B cell (primary cell): ENCODE data around the gene BFSP1. TPM values are rescaled to one million over a fixed set of nuclear protein-coding genes. Genes with fewer than 3 reads are reported as not detected.

Experiments
- ATAC-seq: fragments of 200-7000 bp; cut with Tn5 transposase; one replicate; pipeline ENCODE4 v1.10.0; 2021; ENCODE audit warnings: low read depth, mild to moderate bottlenecking, moderate number of reproducible peaks, moderate library complexity
- CTCF ChIA-PET: fragments of 350-600 bp; sonication (Branson Sonifier 250); formaldehyde crosslinking; loops from one replicate; lab custom pipeline; 2021; ENCODE audit warnings: antibody characterized with exemption, inconsistent platforms; lab: Charles Lee
- POLR2A ChIA-PET: fragments of 350-600 bp; sonication (Branson Sonifier 250); formaldehyde crosslinking; loops from one replicate; lab custom pipeline; 2021; ENCODE audit warnings: antibody characterized with exemption; lab: Charles Lee
- DNase-seq: peaks from one replicate; pipeline ENCODE4 v3.0.0; 2013
- H2AFZ ChIP-seq: 2 replicates; pipeline ENCODE4 v1.6.1; 2012; ENCODE audit warnings: mild to moderate bottlenecking, low read depth, low read length; ENCODE audit not compliant: insufficient read depth, poor library complexity, severe bottlenecking
- H3K27ac ChIP-seq, 2 donors: 1 replicate in 1 of 2; 2 replicates in 1 of 2; pipeline ENCODE4 v1.5.1; 2012 to 2013; ENCODE audit warnings: low read length in 2 of 2, mild to moderate bottlenecking in 2 of 2, moderate library complexity in 1 of 2
- H3K27me3 ChIP-seq, 4 experiments: fragments of 200-600 bp in 1 of 4; sonication (generic) in 1 of 4; replicated peaks in 1 of 4; 1 replicate in 2 of 4; 2 replicates in 2 of 4; pipeline versions ENCODE4 v1.6.1 to v1.7.0; 2013 to 2016; ENCODE audit warnings: low read length in 3 of 4, mild to moderate bottlenecking in 2 of 4, mixed read lengths in 1 of 4, moderate library complexity in 1 of 4; ENCODE audit not compliant: insufficient read depth in 4 of 4, control insufficient read depth in 3 of 4; ENCODE audit errors: control extremely low read depth in 1 of 4
- H3K36me3 ChIP-seq, 2 experiments: replicated peaks in 1 of 2; 1 replicate in 1 of 2; 2 replicates in 1 of 2; pipeline versions ENCODE4 v1.6.1 to v1.7.1; 2013; ENCODE audit warnings: low read length in 1 of 2; ENCODE audit not compliant: insufficient read depth in 2 of 2, control insufficient read depth in 1 of 2; ENCODE audit errors: control extremely low read depth in 1 of 2, extremely low read depth in 1 of 2
- H3K4me1 ChIP-seq, 2 donors: fragments of 200-600 bp in 1 of 2; sonication (generic) in 1 of 2; 1 replicate in 1 of 2; 2 replicates in 1 of 2; pipeline versions ENCODE4 v1.5.1 to v1.6.1; 2013 to 2017; ENCODE audit warnings: low read length in 2 of 2; ENCODE audit not compliant: control insufficient read depth in 2 of 2, insufficient read depth in 2 of 2
- H3K4me2 ChIP-seq: replicated peaks from 2 replicates; pipeline ENCODE3; 2012; ENCODE audit warnings: mild to moderate bottlenecking, low read depth, low read length; ENCODE audit not compliant: poor library complexity, severe bottlenecking
- H3K4me3 ChIP-seq, 5 experiments: fragments of 200-600 bp in 1 of 5; sonication (generic) in 1 of 5; 1 replicate in 3 of 5; 2 replicates in 2 of 5; pipeline versions ENCODE4 v1.5.1 to v1.7.0; 2011 to 2016; ENCODE audit warnings: low read length in 4 of 5, mild to moderate bottlenecking in 4 of 5, low read depth in 2 of 5, control low read depth in 1 of 5, moderate library complexity in 1 of 5; ENCODE audit not compliant: insufficient read depth in 1 of 5; ENCODE audit errors: control extremely low read depth in 1 of 5, extremely low read depth in 1 of 5
- H3K79me2 ChIP-seq: fragments of 200-600 bp; sonication (generic); one replicate; pipeline ENCODE4 v1.6.0; 2016; ENCODE audit warnings: low read length; ENCODE audit not compliant: control insufficient read depth, insufficient read depth
- H3K9ac ChIP-seq: fragments of 200-600 bp; sonication (generic); 2 replicates; pipeline ENCODE4 v1.6.1; 2017; ENCODE audit warnings: mild to moderate bottlenecking, low read length, moderate library complexity
- H3K9me3 ChIP-seq, 3 donors: one replicate each; pipeline versions ENCODE4 v1.6.1 to v1.7.1; 2013; ENCODE audit warnings: low read length in 2 of 3; ENCODE audit not compliant: control insufficient read depth in 2 of 3, insufficient read depth in 1 of 3; ENCODE audit errors: control extremely low read depth in 1 of 3
- H4K20me1 ChIP-seq: 2 replicates; pipeline ENCODE4 v1.6.0; 2012; ENCODE audit warnings: mild to moderate bottlenecking, low read length; ENCODE audit not compliant: insufficient read depth, control insufficient read depth, poor library complexity, severe bottlenecking
- H3K27ac Mint-ChIP-seq: one replicate; pipeline ENCODE4 v1.8.0; 2021; ENCODE audit warnings: mixed read lengths
- H3K27me3 Mint-ChIP-seq: one replicate; pipeline ENCODE4 v1.8.0; 2021; ENCODE audit warnings: mixed read lengths
- H3K4me1 Mint-ChIP-seq: one replicate; pipeline ENCODE4 v1.8.0; 2021; ENCODE audit warnings: mixed read lengths
- H3K4me3 Mint-ChIP-seq: one replicate; pipeline ENCODE4 v1.8.0; 2021; ENCODE audit warnings: mixed read lengths
- H3K9me3 Mint-ChIP-seq: one replicate; pipeline ENCODE4 v1.8.0; 2022; ENCODE audit warnings: mixed read lengths; ENCODE audit not compliant: insufficient read depth
- CTCF ChIP-seq: fragments of 200-600 bp; IDR thresholded peaks from one replicate; pipeline ENCODE4 v1.8.0; 2022; ENCODE audit warnings: antibody characterized with exemption, mild to moderate bottlenecking
- EZH2 ChIP-seq: IDR thresholded peaks from 2 replicates; pipeline ENCODE4 v1.6.1; 2012; ENCODE audit warnings: borderline replicate concordance, low read depth, mild to moderate bottlenecking, moderate library complexity, low read length; ENCODE audit not compliant: insufficient read depth, poor library complexity, severe bottlenecking
- WGBS: methylation state at CpG from one replicate; pipeline ENCODE4 v1.1.5; 2013; ENCODE audit warnings: missing lambda C conversion rate; ENCODE audit not compliant: insufficient coverage; 5-methylcytosine and 5-hydroxymethylcytosine counted together
- intact Hi-C: fragments of 100-400 bp; cut with micrococcal nuclease; formaldehyde crosslinking; loops from one replicate; pipeline ENCODE4 v1.10.0; 2022
- polyA plus RNA-seq: library from polyadenylated mRNA; depleted of rRNA; stranded (reverse); fragments of >200 nt; gene quantifications from 2 replicates; pipeline ENCODE4 v1.2.3, GENCODE V29; 2012
- total RNA-seq, 2 donors: library from RNA; stranded (reverse); fragments of 120-200 nt in 1 of 2; gene quantifications; 1 replicate in 1 of 2; 2 replicates in 1 of 2; pipeline versions ENCODE4 v1.2.3 to v1.2.4, GENCODE V29; 2013 to 2022

BFSP1 gene
- total and polyA plus RNA-seq, 2 donors (not counting 1 experiment from before 2014, with no cell fraction given): not detected

DNA sequence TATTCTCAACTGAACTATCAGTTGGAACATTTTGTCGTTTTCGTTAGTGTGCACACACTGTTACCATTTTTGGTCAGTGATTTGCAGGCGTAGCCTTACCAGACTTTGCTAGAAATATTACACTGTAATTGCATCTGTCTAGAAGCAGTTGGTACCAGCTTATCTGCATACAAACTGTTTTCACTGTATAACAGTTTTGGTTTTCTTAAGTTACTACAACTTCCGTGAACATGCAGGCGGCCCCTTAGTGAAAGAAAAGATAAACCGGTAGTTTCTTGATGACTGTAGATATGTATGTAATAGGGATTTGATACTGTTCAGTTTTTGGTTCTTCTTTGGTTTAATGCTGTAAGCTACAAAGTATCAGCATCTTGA lies 40.0 kb upstream of the BFSP1 start:
- 25% methylated on average over 2 of the region's 6 CpGs for WGBS
- Histone ChIP-seq H4K20me1 (no peaks in the 10 kb centered on the region), H2AFZ (no peak overlapping the region), H3K79me2 (peaks cover 34% of the 10 kb centered on the region), H3K9ac (peak overlapping the region; percentile 88), H3K27ac (no peak overlapping the region), H3K36me3 (no peaks in the 10 kb centered on the region), H3K4me3 (peak overlapping the region in 4 of 5 experiments; percentile 78 to 97 (median 87)), H3K9me3 (peaks cover 0 to 4% (median 0%) of the 10 kb centered on the region in 3 donors), H3K27me3 (peaks cover 0 to 12% (median 2%) of the 10 kb centered on the region in 4 experiments), H3K4me2 (peak overlapping the region; percentile 98), H3K4me1 (peaks cover 11 to 14% of the 10 kb centered on the region in 2 donors)
- Mint-ChIP-seq H3K27me3 (peaks cover 6% of the 10 kb centered on the region), H3K4me1 (peaks cover 20% of the 10 kb centered on the region), H3K9me3 (peaks cover 2% of the 10 kb centered on the region), H3K27ac (no peak overlapping the region), H3K4me3 (peak overlapping the region; percentile 94)
- DNase-seq (peak; percentile 26), ATAC-seq (no peak)
- intact Hi-C loops: loop anchor here (2.0 kb wide), 6 partner anchors 34 to 936 kb away; partner anchors contain the start of genes KAT14, PET117, RBBP9 and SEC23B
- ChIA-PET CTCF (interaction anchor here (1.0 to 2.0 kb wide), 5 partner anchors 11 to 397 kb away, joined by 3 to 15 read pairs (median 8); partner anchors contain the start of gene RRBP1), POLR2A (interaction anchor here (1.0 kb wide), 1 partner anchor 397 kb away, joined by 3 read pairs; the partner anchor contains the start of gene SNX5)
- TF ChIP-seq EZH2 (no peak), CTCF (no peak)
